Measurements from ENCODE around the gene DNAH12. TPM values are rescaled to one million over a fixed set of nuclear protein-coding genes. Genes with fewer than 3 reads are reported as not detected.

Gene DNAH12
- total and polyA plus RNA-seq, 2 experiments from 2014 or later = not detected

- TF ChIP-seq CTCF (conservative IDR thresholded peaks at IDR 0.05; ENCODE audit: low read depth in 2 of 2) (no peak), STAT1 (IDR thresholded peaks at IDR 0.05; ENCODE audit: unreplicated experiment) (no peak), CREB1 (CRISPR knock-in tag; IDR thresholded peaks at IDR 0.05; ENCODE audit: low read depth) (no peak), ETS1 (IDR thresholded peaks at IDR 0.05) (no peak)
Observed at GRCh38 chr3:57569859-57570450, 25.8 kb upstream of the DNAH12 start (continued).

GRCh38 chr3:57559526-57559925 lies 15.4 kb upstream of the DNAH12 start:
- Histone ChIP-seq H3K4me2 (no peak overlapping the region), H3K4me1 (ENCODE audit: insufficient read depth) (peaks cover 9% of the 10 kb centered on the region), H2AFZ (no peak overlapping the region), H3K27ac (ENCODE audit: low read depth) (no peak overlapping the region), H3F3A (replicated peaks; ENCODE audit: low read depth) (peaks cover 12% of the 10 kb centered on the region; the same call in 1 of the 2 replicates), H3K79me2 (replicated peaks; ENCODE audit: insufficient read depth) (peaks cover 17% of the 10 kb centered on the region), H3K36me3 (ENCODE audit: insufficient read depth) (no peaks in the 10 kb centered on the region; the same call in 1 of the 2 replicates), H3K4me3 (no peak overlapping the region), H3K27me3 (ENCODE audit: insufficient read depth) (peaks cover 14% of the 10 kb centered on the region; the same call in 1 of the 2 replicates), H4K20me1 (replicated peaks; ENCODE audit: insufficient read depth) (0 out of 2 replicates have a peak, but pooled peaks cover 4% of the 10 kb centered on the region), H3K9me2 (ENCODE audit: insufficient read depth) (no peaks in the 10 kb centered on the region)
- Mint-ChIP-seq H3K27ac (no peak overlapping the region), H3K4me1 (peaks cover 17% of the 10 kb centered on the region; the same call in 2 of the 3 replicates), H3K27me3 (ENCODE audit: insufficient read depth, low read depth, poor library complexity) (peaks cover 4% of the 10 kb centered on the region), H3K9me3 (no peaks in the 10 kb centered on the region), H3K4me3 (no peak overlapping the region), H3K36me3 (ENCODE audit: low read depth) (peaks cover 19% of the 10 kb centered on the region)
- no peak for ATAC-seq
- TF ChIP-seq EZH2phosphoT487 (IDR thresholded peaks at IDR 0.05; ENCODE audit: unreplicated experiment) (no peak), ZNF462 (CRISPR knock-in tag; IDR thresholded peaks at IDR 0.05) (no peak), POLR2AphosphoS5 (IDR thresholded peaks at IDR 0.05; ENCODE audit: low read depth) (no peak), ZNF114 (CRISPR knock-in tag; IDR thresholded peaks at IDR 0.05) (no peak), CTCF (conservative IDR thresholded peaks at IDR 0.05; ENCODE audit: low read depth in 2 of 2) (no peak)
- DNase-seq (ENCODE audit: low spot score) = no peak

All from GM23338 (cell line).